Panc1 (cell line): Measurements from ENCODE around the gene ZG16B.

ENCODE experiments used
- CTCF ChIP-seq: fragments of 450-650 bp; IDR thresholded peaks from 2 replicates; pipeline ENCODE4 v1.5.1; 2017; ENCODE audit warnings: mild to moderate bottlenecking
- POLR2AphosphoS5 ChIP-seq: IDR thresholded peaks from 2 replicates; pipeline ENCODE4 v1.6.1; 2012; ENCODE audit warnings: mild to moderate bottlenecking, low read depth, low read length, moderate library complexity
- REST ChIP-seq, 2 experiments: IDR thresholded peaks; 2 replicates each; pipeline ENCODE4 v1.6.1; 2011 to 2012; ENCODE audit warnings: low read depth in 2 of 2, control low read depth in 1 of 2, low read length in 1 of 2, mild to moderate bottlenecking in 1 of 2, moderate library complexity in 1 of 2; ENCODE audit not compliant: insufficient read depth in 1 of 2
- SIN3A ChIP-seq: IDR thresholded peaks from 2 replicates; pipeline ENCODE4 v1.6.1; 2012; ENCODE audit warnings: low read depth, mild to moderate bottlenecking, low read length, moderate library complexity, borderline replicate concordance; ENCODE audit not compliant: insufficient read depth

DNA sequence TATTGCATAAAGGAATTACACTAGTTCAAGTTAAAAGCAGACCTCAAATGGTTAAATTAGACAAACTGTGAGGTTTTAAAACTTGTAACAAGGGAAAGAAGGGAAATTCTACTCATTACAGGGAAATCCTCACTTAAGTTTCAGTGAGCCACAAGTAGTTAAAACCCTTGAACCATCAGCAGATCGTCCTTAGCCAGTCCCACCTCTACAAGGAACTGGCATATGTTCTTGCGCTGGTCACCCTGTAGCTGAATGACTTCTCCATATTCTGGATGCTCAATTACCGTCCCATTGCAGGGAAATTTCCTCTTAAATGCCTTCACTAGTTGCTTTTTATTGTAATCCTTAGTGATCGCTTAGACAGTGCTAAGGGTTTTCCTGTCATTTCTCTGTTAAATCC is 7.6 kb upstream of the ZG16B start:
- TF ChIP-seq CTCF: no peak
- no peak for TF ChIP-seq SIN3A
- no peak for TF ChIP-seq REST (IDR thresholded peaks at IDR 0.05; ENCODE audit: insufficient read depth in 1 of 2, low read depth in 2 of 2, low read length in 1 of 2)
- TF ChIP-seq POLR2AphosphoS5: no peak
